GM19468 (cell line): ENCODE results near the gene ALLC.
A peak's percentile ranks its signal among the peaks of the same experiment; 100 is the strongest.
"Not testable (repeated sequence)": the region's sequence is repeated elsewhere in the genome, so short reads cannot be mapped to it uniquely, and the experiment has no call there.

Experiments used
- ATAC-seq: cut with Tn5 transposase; IDR thresholded peaks from one replicate; pipeline ENCODE4 v1.9.1; 2021; ENCODE audit warnings: mild to moderate bottlenecking, moderate library complexity, moderate number of reproducible peaks; ENCODE audit not compliant: unreplicated experiment; ENCODE audit errors: extremely low read depth

The ALLC gene

DNA sequence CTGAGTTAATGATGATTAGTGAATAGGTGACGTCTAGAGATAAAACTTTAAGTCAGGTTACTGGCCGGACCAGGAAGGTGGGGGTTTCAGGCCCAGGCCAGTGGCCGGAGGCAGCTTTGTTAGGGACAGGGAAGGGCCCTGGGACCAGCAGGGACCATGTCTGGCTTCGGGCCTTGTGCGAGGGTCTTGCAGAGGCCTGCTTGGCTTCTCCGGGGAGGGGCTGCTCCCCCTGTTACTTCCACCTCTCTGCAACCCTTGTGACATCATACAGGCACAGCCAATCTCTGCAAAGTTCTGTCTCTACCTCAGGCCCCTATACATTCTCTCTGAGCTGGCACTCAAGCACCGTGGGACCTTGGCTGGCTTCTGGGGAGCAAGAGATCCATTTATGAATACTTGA, at the start of gene ALLC:
Gene ALLC (plus strand): TSS at position 320 of the 400 bp plus-strand sequence. CDS start 12,958 bp downstream, outside the sequence.
- ATAC-seq: no peak

DNA sequence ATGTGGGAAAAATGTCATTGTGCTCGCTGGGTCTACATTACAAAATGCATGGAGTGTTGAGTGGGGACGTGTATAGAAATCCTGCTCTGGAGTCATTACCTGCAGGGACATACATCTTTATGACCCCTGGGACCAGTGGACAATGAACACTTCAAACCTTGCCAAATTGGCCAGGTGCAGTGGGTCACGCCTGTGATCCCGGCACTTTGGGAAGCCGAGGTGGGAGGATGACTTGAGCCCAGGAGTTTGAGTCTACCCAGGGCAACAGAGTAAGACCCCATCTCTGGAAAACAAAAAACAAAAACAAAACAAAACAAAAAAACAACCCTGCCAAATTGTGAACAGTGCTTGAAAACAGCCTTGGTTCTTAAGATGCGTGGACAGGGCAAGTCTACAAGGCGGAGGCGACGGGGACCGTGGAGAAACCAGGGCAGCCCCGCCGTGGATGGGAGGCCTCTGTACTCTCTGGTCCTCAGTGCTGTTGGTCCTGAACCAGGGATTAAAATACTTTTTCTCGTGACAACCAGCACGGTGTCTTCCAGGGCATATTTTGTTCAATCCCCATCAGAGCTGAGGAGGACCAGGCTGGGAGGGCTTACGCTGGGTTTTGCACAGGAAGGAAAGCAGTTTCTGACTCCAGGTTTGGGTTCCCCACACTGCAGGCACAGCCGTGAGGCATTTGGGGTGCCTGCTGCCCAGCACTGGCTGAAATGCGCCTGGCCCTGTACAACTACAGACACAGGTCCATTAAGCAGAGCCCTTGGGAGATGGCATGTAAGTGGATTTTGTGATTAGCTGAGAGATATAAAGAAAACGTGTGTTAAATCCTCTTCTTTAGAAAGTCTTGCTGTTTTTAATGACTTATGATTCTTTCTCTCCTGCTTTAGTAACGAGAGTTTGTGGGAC, 49.4 kb upstream of the ALLC start:
- ATAC-seq: no peak

DNA sequence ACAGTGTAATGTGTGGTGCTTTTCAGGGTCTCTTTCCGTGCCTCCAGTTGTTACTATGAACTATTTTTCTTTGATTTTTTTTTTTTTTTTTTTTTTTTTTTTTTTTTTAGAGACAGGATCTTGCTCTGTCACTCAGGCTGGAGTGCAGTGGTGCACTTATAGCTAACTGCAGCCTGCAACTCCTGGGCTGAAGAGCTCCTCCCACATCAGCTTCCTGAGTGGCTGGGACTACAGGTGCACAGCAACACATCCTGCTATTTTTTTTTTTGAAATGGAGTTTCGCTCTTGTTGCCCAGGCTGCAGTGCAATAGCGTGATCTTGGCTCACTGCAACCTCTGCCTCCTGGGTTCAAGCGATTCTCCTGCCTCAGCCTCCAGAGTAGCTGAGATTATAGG, 48.7 kb upstream of the ALLC start:
- ATAC-seq: not testable (repeated sequence)

DNA sequence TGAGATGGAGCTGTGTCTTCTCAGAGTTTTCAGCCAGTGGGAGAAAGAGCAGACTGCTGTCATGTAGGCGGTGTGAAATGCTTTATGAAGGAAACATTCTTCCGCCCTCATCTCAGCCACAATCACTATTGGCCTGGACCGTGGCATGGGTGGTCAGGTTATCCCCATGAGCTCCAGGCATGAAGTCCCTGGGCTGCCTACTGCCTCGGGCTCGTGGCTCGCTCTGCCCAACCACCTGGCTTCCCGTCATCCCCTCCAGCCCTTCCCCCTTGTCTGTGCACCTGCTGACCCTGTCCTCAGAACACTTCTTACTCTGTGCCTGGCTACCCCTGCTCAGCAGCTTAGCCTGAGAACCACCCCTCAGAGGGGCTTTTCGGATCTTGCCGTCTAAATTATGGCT, 47.6 kb upstream of the ALLC start:
- no peak for ATAC-seq

DNA sequence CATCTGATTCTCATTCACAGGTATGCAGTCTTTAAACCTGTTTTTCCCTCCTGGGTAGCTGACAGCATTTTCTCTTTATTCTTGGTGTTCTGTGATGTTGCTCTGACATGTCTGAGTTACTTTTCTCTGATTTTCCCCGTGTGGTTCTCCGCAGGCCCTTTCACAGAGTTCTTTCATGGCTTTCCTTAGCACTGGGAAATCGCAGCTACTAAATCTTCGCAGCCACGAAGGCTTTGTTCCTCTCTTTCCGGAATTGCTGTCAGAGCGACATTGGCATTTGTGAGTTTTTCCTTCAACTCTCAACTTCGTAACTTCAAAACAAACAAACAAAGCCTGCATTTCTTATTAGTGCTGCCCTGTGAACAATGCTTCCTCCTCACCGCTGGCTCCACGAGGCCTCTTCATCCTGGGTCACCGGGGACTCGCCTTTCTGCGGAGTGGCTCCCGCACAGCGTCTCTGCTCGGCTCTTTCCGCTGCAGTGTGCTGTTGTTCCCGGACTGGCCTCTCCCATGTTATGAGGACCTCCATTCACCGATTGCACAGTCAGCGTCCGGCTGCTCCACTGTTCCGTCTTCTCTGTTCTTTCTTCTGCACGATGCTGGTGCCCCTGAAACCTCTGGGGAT, 47.0 kb upstream of the ALLC start:
- ATAC-seq: no peak

DNA sequence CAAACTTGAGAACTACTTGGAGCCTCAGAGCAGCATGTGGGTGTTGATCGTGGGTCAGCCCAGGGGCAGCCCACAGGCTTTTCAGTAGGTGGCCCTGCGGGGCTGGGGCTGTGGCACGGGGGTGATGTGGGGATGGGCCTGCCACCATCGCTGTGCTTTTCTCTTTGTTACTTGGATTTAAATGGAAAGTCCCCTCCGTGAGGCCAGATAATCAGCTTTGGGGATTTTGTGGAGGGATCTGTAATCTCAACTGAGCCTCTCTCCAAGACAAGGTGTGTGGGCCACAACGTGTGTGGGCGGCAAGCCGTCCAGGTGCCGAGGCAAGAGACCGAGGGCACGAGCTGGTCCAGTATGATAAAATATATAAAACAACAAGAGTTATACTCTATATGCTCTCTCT, 46.4 kb upstream of the ALLC start:
- ATAC-seq: no peak

DNA sequence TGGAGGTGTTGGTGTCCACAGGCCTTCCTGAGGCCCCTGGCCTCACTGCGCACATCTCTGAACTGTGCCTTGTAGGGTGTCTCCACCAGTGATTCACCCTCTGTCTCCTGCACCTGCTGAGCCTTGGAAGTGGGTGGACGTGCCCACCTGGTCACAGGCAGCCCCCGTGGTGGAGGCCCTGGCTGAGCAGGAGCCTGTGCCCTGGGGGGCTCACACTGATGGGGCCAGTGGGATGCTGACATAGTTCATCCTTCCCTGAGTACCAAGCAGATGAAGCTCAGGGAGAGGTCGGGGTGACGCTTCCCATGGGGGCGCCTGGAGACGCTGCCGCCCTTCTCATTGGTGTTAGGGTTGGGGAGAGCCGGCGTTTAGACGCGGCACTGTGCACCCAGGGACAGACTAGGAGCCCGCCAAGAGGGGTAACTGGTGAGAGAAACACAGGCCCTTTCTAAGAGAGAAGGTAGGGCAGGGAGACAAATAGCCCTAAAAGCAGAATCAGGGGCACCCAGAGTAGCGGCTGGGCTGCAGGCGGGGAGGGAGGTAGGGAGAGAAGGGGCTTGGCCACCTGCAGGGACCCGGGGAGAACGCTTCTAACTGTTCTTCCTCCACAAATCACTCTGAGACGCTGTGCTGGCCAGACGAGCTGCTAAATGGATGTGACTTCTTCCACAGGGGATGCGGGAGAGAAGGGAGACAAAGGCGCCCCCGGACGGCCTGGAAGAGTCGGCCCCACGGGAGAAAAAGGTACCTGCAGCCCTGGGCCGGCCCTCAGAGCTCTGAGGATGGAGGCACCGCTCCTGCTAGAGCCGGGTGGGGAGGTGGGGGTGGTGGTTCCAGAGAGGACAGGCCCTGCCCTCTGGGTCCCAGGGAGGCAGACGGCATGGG, 45.1 kb upstream of the ALLC start:
- no peak for ATAC-seq

DNA sequence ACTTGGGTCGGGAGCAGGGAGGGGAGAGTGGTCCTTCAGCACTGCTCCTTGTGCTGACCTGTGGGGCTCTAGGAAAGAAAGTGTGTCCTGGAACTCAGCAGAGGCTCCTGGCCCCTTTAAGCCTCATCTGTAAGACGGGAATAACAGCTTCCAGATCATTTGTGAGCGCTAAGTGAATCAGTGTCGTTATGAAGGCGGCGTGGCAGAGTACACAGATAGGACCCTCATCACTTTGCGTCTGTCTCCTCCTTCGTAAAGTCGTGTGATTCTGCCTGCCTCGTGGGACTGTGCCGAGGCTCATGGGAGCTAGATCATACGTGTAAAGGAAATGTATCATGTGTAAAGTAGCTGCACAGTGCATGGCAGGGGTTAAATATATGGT, 44.5 kb upstream of the ALLC start:
- no peak for ATAC-seq

DNA sequence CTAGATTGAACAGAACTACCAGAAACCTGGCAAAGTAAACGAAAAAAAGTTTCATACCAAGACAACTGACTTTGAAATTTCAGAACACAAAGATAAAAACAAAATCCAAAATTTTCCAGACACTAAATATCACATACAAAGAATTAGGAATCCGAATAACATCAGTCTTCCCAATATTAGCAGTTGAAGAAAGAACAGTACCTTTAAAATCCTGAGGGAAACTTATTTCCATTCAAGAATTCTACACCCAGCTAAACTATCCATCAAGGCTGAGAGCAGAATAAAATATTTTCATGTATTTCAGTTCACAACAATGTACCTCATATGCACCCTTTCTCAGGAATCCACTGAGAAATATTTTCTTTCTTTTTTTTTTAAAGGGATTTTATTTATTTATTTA, 43.3 kb upstream of the ALLC start:
- ATAC-seq: not testable (repeated sequence)

DNA sequence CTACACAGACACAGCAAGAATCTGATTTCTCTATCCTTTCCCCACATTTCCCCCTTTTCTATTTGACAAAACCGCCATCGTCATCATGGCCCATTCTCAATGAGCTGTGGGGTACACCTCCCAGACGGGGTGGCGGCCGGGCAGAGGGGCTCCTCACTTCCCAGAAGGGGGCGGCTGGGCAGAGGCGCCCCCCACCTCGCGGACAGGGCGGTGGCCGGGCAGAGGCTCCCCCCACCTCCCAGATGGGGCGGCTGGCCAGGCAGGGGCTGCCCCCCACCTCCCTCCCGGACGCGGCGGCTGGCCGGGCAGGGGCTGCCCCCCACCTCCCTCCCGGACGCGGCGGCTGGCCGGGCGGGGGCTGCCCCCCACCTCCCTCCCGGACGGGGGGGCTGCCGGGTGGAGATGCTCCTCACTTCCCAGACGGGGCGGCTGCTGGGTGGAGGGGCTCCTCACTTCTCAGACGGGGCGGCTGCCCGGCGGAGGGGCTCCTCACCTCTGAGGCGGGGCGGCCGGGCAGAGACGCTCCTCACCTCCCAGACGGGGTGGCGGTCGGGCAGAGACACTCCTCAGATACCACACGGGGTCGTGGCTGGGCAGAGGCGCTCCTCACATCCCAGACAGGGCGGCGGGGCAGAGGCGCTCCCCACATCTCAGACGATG, 42.3 kb upstream of the ALLC start:
- not testable (repeated sequence) for ATAC-seq

DNA sequence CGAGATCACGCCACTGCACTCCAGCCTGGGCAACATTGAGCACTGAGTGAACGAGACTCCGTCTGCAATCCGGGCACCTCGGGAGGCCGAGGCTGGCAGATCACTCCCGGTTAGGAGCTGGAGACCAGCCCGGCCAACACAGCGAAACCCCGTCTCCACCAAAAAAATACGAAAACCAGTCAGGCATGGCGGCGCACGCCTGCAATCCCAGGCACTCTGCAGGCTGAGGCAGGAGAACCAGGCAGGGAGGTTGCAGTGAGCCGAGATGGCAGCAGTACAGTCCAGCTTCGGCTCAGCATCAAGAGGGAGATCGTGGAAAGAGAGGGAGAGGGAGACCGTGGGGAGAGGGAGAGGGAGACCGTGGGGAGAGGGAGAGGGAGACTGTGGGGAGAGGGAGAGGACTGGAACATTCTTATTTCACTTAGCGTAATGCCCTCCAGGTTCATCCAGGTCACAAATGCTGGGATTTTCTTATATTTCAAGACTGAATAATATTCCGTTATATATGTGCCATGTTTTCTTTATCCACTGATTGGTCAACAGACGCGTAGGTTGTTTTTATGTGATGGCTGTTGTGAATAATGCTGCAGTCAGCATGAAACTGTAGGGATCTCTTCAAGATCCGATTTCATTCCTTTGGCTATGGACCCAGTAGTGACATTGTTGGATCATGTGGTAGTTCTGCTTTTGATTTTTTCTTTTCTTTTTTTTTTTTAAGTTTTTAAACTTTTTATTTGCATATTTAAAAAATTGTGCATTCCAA, 41.4 kb upstream of the ALLC start:
- not testable (repeated sequence) for ATAC-seq

DNA sequence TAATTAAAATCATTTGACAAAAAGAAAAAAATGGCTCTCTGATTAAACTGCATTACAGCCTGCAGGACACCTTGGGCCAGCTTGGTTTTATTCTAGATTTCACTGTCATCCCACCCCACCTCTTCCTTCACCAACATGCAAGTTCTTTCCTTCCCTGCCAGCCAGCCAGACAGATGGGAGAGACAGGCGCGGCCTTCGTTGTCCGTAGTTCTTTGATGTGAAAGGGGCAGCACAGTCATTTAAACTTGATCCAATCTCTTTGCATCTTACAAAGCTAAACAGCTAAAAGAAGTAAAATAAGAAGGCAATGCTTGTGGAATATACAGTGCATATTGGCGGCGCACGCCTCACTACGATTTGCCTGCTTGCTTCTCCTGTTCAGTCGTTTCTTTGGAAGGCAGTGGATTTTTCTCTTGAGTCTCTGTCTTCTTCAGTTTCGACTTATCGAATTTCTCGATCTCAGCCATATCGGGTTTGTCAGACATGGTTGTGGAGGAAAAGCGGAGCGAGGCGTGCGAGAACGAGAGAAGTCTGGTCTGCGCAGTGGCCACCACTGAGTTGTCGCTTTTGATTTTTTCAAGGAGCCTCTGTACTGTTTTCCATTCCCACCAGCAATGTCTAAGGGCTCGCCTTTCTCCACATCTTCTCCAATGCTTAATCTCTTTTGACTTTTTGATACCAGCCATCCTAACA, 40.7 kb upstream of the ALLC start:
- no peak for ATAC-seq

DNA sequence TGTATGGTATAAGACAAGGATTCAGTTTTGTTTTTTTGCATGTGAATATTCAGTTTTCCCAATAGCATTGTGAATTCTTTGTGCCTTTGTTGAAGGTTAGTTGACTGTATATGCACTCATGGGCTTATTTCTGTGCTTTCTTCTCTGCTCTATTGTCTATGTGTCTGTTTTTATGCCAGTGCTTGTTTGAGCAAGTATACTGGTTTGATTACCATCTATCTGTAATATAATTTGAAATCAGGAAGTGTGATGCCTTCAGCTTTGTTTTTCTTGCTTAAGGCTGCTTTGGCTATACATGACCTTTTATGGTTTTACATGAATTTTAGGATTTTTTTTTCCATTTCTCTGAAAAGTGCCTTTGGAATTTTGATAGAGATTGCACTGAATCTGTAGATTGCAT, 39.6 kb upstream of the ALLC start:
- ATAC-seq: no peak

DNA sequence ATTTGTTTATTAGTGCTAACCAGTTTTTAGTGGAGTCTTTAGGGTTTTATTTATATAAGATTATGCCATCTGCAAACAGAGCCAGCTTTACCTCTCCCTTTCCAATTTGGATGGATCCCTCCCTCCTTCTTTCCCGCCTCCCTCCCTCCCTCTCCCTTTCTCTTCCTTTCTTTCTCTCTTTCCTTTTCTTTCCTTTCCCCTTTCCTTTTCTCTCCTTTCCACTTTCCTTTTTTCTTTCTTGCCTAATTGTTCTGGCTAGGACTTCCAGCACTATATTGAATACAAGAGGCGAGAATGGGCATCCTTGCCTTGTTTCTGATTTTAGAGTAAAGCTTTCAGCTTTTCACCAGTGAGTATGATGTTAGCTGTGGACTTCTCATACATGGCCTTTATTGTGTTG, 39.0 kb upstream of the ALLC start:
- no peak for ATAC-seq

DNA sequence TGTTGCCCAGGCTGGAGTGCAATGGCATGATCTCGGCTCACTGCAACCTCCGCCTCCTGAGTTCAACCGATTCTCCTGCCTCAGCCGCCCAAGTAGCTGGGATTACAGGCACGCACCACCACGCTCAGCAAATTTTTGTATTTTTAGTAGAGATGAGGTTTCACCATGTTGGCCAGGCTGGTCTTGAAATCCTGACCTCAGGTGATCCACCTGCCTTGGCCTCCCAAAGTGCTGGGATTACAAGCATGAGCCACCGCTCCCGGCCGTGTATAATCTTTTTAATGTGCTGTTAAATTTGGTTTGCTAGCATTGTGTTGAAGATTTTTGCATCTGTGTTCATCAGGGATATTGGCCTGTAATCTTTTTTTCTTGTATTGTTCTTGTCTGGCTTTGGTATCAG, 38.3 kb upstream of the ALLC start:
- ATAC-seq: not testable (repeated sequence)

DNA sequence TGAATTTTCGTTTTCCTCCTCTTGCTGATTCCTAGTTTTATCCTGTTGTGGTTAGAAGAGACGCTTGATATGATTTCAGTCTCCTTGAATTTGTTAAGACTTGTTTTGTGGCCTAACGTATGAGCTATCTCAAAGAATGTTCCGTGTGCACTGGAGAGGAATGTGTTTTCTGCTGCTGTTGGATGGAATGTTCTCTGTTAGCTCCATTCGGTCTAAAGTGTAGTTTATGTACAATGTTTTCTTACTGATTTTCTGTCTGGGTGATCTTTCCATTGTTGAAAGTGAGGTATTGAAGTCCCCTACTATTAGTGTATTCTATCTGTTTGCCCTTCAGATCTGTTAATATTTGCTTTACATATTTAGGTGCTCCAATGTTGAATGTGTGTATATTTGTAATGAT, 37.2 kb upstream of the ALLC start:
- no peak for ATAC-seq

DNA sequence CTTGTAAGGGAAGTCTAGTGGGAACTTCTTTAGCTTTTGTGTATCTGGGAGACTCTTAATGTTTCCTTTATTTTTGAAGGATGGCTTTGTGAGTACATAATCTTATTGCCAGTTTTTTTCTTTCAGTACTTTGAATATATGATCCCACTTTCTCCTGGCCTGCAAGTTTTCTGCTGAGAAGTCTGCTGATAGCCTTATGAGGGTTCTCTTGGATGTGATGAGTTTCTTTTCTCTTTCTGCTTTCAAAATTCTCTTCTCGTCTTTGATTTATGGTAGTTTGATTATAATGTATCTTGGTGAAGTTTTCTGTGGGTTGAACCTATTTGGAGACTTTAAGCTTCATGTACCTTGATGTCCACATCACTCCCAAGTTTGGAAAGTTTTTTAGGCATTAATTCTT, 35.0 kb upstream of the ALLC start:
- ATAC-seq: no peak

DNA sequence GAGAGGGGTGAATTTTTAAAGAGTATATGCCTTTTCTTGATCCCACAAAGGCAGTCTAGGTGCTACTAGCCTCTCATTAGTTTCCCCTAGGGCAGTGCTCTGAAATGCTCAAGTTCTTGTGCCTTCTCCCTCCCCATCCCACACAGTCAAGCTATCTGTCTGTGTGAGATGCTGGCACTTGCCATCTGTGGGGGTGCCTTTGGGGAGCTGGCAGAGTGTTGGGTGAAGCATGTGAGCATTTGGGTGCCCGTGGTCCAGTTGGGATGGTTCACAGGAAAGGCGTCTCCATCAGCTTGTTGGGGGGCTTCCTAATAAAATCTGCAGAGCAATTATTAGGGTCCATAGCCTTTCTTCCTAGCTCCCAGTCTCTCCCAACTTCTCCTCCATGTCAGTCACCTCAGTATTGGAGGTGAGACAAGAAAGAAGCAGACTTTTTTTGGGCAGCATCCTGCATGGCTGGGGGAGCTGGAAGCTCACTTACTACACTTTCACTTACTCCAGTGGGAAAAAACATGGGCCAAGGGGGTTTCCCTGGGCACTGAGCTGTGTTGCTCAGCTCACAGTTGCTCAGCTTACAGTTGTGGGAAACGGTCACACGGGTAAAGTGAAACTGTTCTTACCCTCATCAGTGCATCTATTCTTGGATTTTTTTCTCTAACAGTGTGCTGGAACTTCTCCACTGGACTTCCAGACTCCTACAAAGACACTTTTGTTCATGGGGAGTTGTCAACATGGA, 33.8 kb upstream of the ALLC start:
- ATAC-seq: peak; percentile 30
